ENCODE results near the gene NYAP1.

DNA sequence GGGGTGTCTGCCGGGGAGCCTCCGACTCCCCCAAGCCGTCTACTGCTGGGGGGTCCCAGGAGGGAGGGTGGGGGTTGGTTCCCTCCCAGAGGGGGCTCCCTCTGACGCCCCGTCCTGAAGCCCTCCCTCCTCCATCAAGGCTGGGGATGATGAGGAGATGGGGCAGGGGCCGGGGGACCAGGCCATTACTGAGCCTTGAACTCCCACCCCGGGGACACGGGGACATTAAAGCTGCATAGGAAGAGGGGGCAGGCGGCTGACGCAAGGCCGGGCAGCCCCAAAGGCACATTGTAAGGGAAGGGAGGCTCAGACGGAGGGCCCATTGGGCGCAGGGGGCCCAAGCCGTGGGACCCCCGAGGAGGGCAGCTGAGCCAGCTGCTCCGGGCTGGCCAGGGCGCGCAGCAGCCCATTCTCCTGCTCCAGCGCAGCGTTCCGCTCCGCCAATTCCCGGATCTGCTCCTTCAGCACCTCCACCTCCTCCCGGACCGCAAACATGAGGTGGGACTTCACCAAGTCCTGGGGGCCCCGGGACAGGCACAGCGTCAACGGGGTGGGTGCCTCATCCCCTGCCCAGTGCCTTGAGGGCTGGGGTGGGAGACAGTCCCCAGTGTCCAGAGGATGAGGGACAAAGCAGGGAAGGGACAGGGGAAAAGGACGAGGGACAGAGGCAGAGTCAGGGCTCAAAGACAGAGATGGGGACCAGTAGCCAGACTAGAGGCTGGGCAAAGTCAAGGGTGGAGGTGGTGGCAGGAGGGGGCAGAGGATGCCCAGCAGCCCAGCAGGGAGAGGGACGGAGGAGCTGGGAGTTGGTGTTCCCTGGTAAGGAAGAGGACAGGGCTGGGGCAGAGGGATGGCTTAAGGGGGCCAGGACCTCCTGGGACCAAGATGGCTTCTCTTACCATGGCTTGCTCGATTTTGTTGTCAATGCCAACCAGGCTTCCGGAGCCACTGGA, 16.8 kb upstream of the NYAP1 start:
- TF ChIP-seq, protein P1, sequence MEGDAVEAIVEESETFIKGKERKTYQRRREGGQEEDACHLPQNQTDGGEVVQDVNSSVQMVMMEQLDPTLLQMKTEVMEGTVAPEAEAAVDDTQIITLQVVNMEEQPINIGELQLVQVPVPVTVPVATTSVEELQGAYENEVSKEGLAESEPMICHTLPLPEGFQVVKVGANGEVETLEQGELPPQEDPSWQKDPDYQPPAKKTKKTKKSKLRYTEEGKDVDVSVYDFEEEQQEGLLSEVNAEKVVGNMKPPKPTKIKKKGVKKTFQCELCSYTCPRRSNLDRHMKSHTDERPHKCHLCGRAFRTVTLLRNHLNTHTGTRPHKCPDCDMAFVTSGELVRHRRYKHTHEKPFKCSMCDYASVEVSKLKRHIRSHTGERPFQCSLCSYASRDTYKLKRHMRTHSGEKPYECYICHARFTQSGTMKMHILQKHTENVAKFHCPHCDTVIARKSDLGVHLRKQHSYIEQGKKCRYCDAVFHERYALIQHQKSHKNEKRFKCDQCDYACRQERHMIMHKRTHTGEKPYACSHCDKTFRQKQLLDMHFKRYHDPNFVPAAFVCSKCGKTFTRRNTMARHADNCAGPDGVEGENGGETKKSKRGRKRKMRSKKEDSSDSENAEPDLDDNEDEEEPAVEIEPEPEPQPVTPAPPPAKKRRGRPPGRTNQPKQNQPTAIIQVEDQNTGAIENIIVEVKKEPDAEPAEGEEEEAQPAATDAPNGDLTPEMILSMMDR (conservative IDR thresholded peaks at IDR 0.05; ENCODE audit: low read length): no peak
- no peak for TF ChIP-seq EZH2phosphoT487 (IDR thresholded peaks at IDR 0.05; ENCODE audit: borderline replicate concordance, low read depth, low read length)
